Astrocyte (in vitro differentiated cells and primary cell): ENCODE data around the gene UCHL3. TPM values are rescaled to one million over a fixed set of nuclear protein-coding genes. Genes with fewer than 3 reads are reported as not detected.
A peak's percentile ranks its signal among the peaks of the same experiment; 100 is the strongest.

Source experiments
- DNase-seq: peaks from one replicate; pipeline ENCODE4 v3.0.0-alpha.2; 2010; ENCODE audit warnings: low read depth
- FAIRE-seq: peaks from 2 replicates; lab custom pipeline; 2011; peaks lifted over from hg19 to GRCh38; lab: Jason Lieb, UNC
- H2AFZ ChIP-seq: 2 replicates; pipeline ENCODE4 v1.6.0; 2012; ENCODE audit warnings: low read depth, low read length, inconsistent platforms
- H3K27ac ChIP-seq: 2 replicates; pipeline ENCODE4 v1.5.1; 2011; ENCODE audit warnings: low read depth, low read length, inconsistent platforms
- H3K27me3 ChIP-seq: 2 replicates; pipeline ENCODE4 v1.6.0; 2011; ENCODE audit warnings: low read length, inconsistent platforms; ENCODE audit not compliant: insufficient read depth
- H3K36me3 ChIP-seq: 2 replicates; pipeline ENCODE4 v1.5.1; 2011; ENCODE audit warnings: low read length, inconsistent platforms; ENCODE audit not compliant: insufficient read depth
- H3K4me1 ChIP-seq: 2 replicates; pipeline ENCODE4 v1.5.1; 2011; ENCODE audit warnings: low read length, inconsistent platforms; ENCODE audit not compliant: insufficient read depth
- H3K4me2 ChIP-seq: 2 replicates; pipeline ENCODE4 v1.6.0; 2012; ENCODE audit warnings: low read length, inconsistent platforms
- H3K4me3 ChIP-seq: 2 replicates; pipeline ENCODE4 v1.5.1; 2011; ENCODE audit warnings: low read depth, mild to moderate bottlenecking, low read length, inconsistent platforms; ENCODE audit not compliant: insufficient read depth
- H3K79me2 ChIP-seq: 2 replicates; pipeline ENCODE4 v1.6.0; 2012; ENCODE audit warnings: mild to moderate bottlenecking, low read length, inconsistent platforms; ENCODE audit not compliant: insufficient read depth
- H3K9ac ChIP-seq: 2 replicates; pipeline ENCODE4 v1.6.0; 2012; ENCODE audit warnings: mild to moderate bottlenecking, low read length, inconsistent platforms
- H3K9me3 ChIP-seq: 2 replicates; pipeline ENCODE4 v1.5.1; 2012; ENCODE audit warnings: low read depth, mild to moderate bottlenecking, low read length, inconsistent platforms; ENCODE audit not compliant: insufficient read depth
- H4K20me1 ChIP-seq: 2 replicates; pipeline ENCODE4 v1.6.0; 2012; ENCODE audit warnings: low read length, inconsistent platforms; ENCODE audit not compliant: insufficient read depth
- H3K27ac Mint-ChIP-seq: one replicate; pipeline ENCODE4 v1.8.0; 2021; ENCODE audit warnings: mild to moderate bottlenecking, mixed read lengths; ENCODE audit not compliant: unreplicated experiment
- H3K27me3 Mint-ChIP-seq: one replicate; pipeline ENCODE4 v1.8.0; 2021; ENCODE audit warnings: low read depth, mixed read lengths; ENCODE audit not compliant: unreplicated experiment
- H3K36me3 Mint-ChIP-seq: one replicate; pipeline ENCODE4 v1.8.0; 2021; ENCODE audit warnings: low read depth, mixed read lengths; ENCODE audit not compliant: unreplicated experiment
- H3K4me1 Mint-ChIP-seq: one replicate; pipeline ENCODE4 v1.8.0; 2021; ENCODE audit warnings: low read depth, mixed read lengths; ENCODE audit not compliant: unreplicated experiment
- H3K4me3 Mint-ChIP-seq: one replicate; pipeline ENCODE4 v1.8.0; 2021; ENCODE audit warnings: mild to moderate bottlenecking, moderate library complexity, mixed read lengths; ENCODE audit not compliant: unreplicated experiment
- H3K9me3 Mint-ChIP-seq: one replicate; pipeline ENCODE4 v1.8.0; 2021; ENCODE audit warnings: mild to moderate bottlenecking, mixed read lengths; ENCODE audit not compliant: unreplicated experiment
- CTCF ChIP-seq: IDR thresholded peaks from 2 replicates; pipeline ENCODE4 v1.5.1; 2011; ENCODE audit warnings: low read depth, mild to moderate bottlenecking, inconsistent platforms, low read length, moderate library complexity; ENCODE audit not compliant: insufficient read depth
- EZH2 ChIP-seq: IDR thresholded peaks from 2 replicates; pipeline ENCODE4 v1.6.1; 2012; ENCODE audit warnings: mild to moderate bottlenecking, low read length, inconsistent platforms; ENCODE audit not compliant: insufficient read depth
- total RNA-seq: library from RNA; stranded (reverse); gene quantifications from 2 replicates; pipeline ENCODE4 v1.2.1, GENCODE V29; 2021

Gene UCHL3
- total RNA-seq, 1 donor from 2014 or later: 59.2 TPM

- H3K27ac ChIP-seq: no peak overlapping the region
- Mint-ChIP-seq H3K36me3 (peaks cover 14% of the 10 kb centered on the region), H3K4me3 (peak overlapping the region; percentile 4), H3K4me1 (peaks cover 22% of the 10 kb centered on the region), H3K27me3 (no peaks in the 10 kb centered on the region), H3K9me3 (no peaks in the 10 kb centered on the region), H3K27ac (peak overlapping the region; percentile 78)
- no peaks in the 10 kb centered on the region for H3K27me3 ChIP-seq
- FAIRE-seq (no peak), DNase-seq (peak; percentile 16)
- no peaks in the 10 kb centered on the region for H3K9me3 ChIP-seq
- H3K4me1 ChIP-seq: peaks cover 10% of the 10 kb centered on the region
- peaks cover 8% of the 10 kb centered on the region for H4K20me1 ChIP-seq
- no peak overlapping the region for H2AFZ ChIP-seq
- no peak overlapping the region for H3K4me3 ChIP-seq
- peaks cover 6% of the 10 kb centered on the region for H3K36me3 ChIP-seq
- peak overlapping the region; percentile 40 for H3K4me2 ChIP-seq
- no peak overlapping the region for H3K9ac ChIP-seq
- peaks cover 25% of the 10 kb centered on the region for H3K79me2 ChIP-seq
- TF ChIP-seq EZH2 (no peak), CTCF (no peak)
These were observed 15.7 kb upstream of the UCHL3 start for GRCh38 chr13:75533861-75534260.

GRCh38 chr13:75537401-75538365 lies 11.9 kb upstream of the UCHL3 start, which contains the start of gene COMMD6:
COMMD6 (minus strand) TSS chr13:75537841; CDS start chr13:75537805, 36 bp downstream.
- Histone ChIP-seq H3K9ac (peak within 1 kb of the TSS; percentile 92), H3K4me3 (peak within 1 kb of the TSS; percentile 99), H3K27me3 (no peaks in the 10 kb centered on the region), H3K9me3 (no peaks in the 10 kb centered on the region), H3K27ac (peak within 1 kb of the TSS; percentile 89), H3K4me1 (peaks cover 10% of the 10 kb centered on the region), H2AFZ (peak within 1 kb of the TSS; percentile 83), H3K79me2 (peaks cover 25% of the 10 kb centered on the region), H4K20me1 (peaks cover 4% of the 10 kb centered on the region), H3K36me3 (peaks cover 6% of the 10 kb centered on the region), H3K4me2 (peak within 1 kb of the TSS; percentile 98)
- DNase-seq (peak; percentile 84), FAIRE-seq (peak; percentile 37)
- Mint-ChIP-seq H3K27me3 (no peaks in the 10 kb centered on the region), H3K4me3 (peak within 1 kb of the TSS; percentile 98), H3K36me3 (peaks cover 8% of the 10 kb centered on the region), H3K9me3 (no peaks in the 10 kb centered on the region), H3K4me1 (peaks cover 17% of the 10 kb centered on the region), H3K27ac (peak within 1 kb of the TSS; percentile 95)
- no peak for TF ChIP-seq CTCF
- no peak for TF ChIP-seq EZH2

GRCh38 chr13:75541287-75541686 lies 8.3 kb upstream of the UCHL3 start:
- no peak for DNase-seq
- H3K27ac ChIP-seq: no peak overlapping the region
- H4K20me1 ChIP-seq: no peaks in the 10 kb centered on the region
- no peaks in the 10 kb centered on the region for H3K36me3 ChIP-seq
- no peak overlapping the region for H3K4me2 ChIP-seq
- no peak overlapping the region for H3K9ac ChIP-seq
- H3K27me3 ChIP-seq: no peaks in the 10 kb centered on the region
- H3K4me3 Mint-ChIP-seq: no peak overlapping the region
- no peak overlapping the region for H3K4me3 ChIP-seq
- no peak for FAIRE-seq
- H3K79me2 ChIP-seq: peaks cover 14% of the 10 kb centered on the region
- no peaks in the 10 kb centered on the region for H3K36me3 Mint-ChIP-seq
- no peaks in the 10 kb centered on the region for H3K9me3 Mint-ChIP-seq
- H3K4me1 Mint-ChIP-seq: peaks cover 5% of the 10 kb centered on the region
- TF ChIP-seq CTCF (no peak), EZH2 (no peak)
- peaks cover 3% of the 10 kb centered on the region for H3K4me1 ChIP-seq
- H3K27ac Mint-ChIP-seq: no peak overlapping the region
- no peaks in the 10 kb centered on the region for H3K27me3 Mint-ChIP-seq
- H2AFZ ChIP-seq: no peak overlapping the region
- no peaks in the 10 kb centered on the region for H3K9me3 ChIP-seq
